A673 (cell line): ENCODE measurements around the gene STKLD1. TPM values are rescaled to one million over a fixed set of nuclear protein-coding genes. Genes with fewer than 3 reads are reported as not detected.

ENCODE experiments used
- BruUV-seq: library from RNA; stranded (reverse); fragments of 400-500 nt; replicated peaks from 2 replicates; lab custom pipeline; 2021; lab: Mats Ljungman, UMichigan
- CTCF ChIA-PET: fragments of 300-600 bp; sonication (Branson Sonifier 250); formaldehyde crosslinking; loops from one replicate; lab custom pipeline; 2022; ENCODE audit warnings: antibody characterized with exemption; lab: Charles Lee
- POLR2A ChIA-PET: fragments of 300-600 bp; sonication (Branson Sonifier 250); formaldehyde crosslinking; loops from one replicate; lab custom pipeline; 2022; ENCODE audit warnings: antibody characterized with exemption; ENCODE audit not compliant: low non-redundant PET; lab: Charles Lee
- DNase-seq: peaks from one replicate; pipeline ENCODE4 v3.0.0-alpha.2; 2015; ENCODE audit warnings: low spot score
- H3K27ac ChIP-seq: fragments of 200-600 bp; sonication (generic); 2 replicates; pipeline ENCODE4 v1.5.1; 2016; ENCODE audit warnings: mixed run types, low read depth, mild to moderate bottlenecking, mixed read lengths, antibody characterized with exemption, low read length; ENCODE audit not compliant: poor library complexity, severe bottlenecking
- H3K27me3 ChIP-seq: fragments of 200-600 bp; sonication (generic); replicated peaks from 2 replicates; pipeline ENCODE4 v1.6.1; 2017; ENCODE audit warnings: mixed run types, low read depth, mild to moderate bottlenecking, mixed read lengths, antibody characterized with exemption, low read length; ENCODE audit not compliant: insufficient read depth, poor library complexity
- H3K36me3 ChIP-seq: fragments of 200-600 bp; sonication (generic); 2 replicates; pipeline ENCODE4 v1.6.1; 2016; ENCODE audit warnings: mixed run types, mild to moderate bottlenecking, mixed read lengths, antibody characterized with exemption, low read length; ENCODE audit not compliant: insufficient read depth, poor library complexity, severe bottlenecking
- H3K4me1 ChIP-seq: fragments of 200-600 bp; sonication (generic); 2 replicates; pipeline ENCODE4 v1.6.1; 2017; ENCODE audit warnings: mixed run types, mild to moderate bottlenecking, mixed read lengths, antibody characterized with exemption, low read length; ENCODE audit not compliant: insufficient read depth, poor library complexity, severe bottlenecking
- H3K4me3 ChIP-seq: fragments of 200-600 bp; sonication (generic); 2 replicates; pipeline ENCODE4 v1.5.1; 2016; ENCODE audit warnings: low read depth, mixed run types, mild to moderate bottlenecking, mixed read lengths, low read length; ENCODE audit not compliant: poor library complexity, severe bottlenecking
- H3K9me3 ChIP-seq: fragments of 200-600 bp; sonication (generic); 2 replicates; pipeline ENCODE4 v1.6.1; 2016; ENCODE audit warnings: mixed run types, low read depth, mild to moderate bottlenecking, mixed read lengths, antibody characterized with exemption, low read length; ENCODE audit not compliant: poor library complexity, severe bottlenecking
- CTCF ChIP-seq: fragments of 300-800, 200-600 bp; sonication (generic); conservative IDR thresholded peaks from 2 replicates; pipeline ENCODE4 v1.5.1; 2017; ENCODE audit warnings: low read depth, mild to moderate bottlenecking, antibody characterized with exemption, low read length, moderate library complexity, mixed read lengths
- EZH2 ChIP-seq: fragments of 200-600 bp; sonication (generic); IDR thresholded peaks from 2 replicates; pipeline ENCODE4 v1.6.1; 2017; ENCODE audit warnings: borderline replicate concordance, low read depth, mild to moderate bottlenecking, mixed read lengths, antibody characterized with exemption, low read length; ENCODE audit not compliant: poor library complexity, severe bottlenecking
- intact Hi-C: fragments of 100-400 bp; cut with micrococcal nuclease; formaldehyde crosslinking; loops from one replicate; pipeline ENCODE4 v1.10.0; 2022; ENCODE audit not compliant: unreplicated experiment
- total RNA-seq: library from RNA; stranded (reverse); gene quantifications from 2 replicates; pipeline ENCODE4 v1.2.3, GENCODE V29; 2021

Gene STKLD1
- total RNA-seq, 1 experiment from 2014 or later = 0.52 TPM

DNA sequence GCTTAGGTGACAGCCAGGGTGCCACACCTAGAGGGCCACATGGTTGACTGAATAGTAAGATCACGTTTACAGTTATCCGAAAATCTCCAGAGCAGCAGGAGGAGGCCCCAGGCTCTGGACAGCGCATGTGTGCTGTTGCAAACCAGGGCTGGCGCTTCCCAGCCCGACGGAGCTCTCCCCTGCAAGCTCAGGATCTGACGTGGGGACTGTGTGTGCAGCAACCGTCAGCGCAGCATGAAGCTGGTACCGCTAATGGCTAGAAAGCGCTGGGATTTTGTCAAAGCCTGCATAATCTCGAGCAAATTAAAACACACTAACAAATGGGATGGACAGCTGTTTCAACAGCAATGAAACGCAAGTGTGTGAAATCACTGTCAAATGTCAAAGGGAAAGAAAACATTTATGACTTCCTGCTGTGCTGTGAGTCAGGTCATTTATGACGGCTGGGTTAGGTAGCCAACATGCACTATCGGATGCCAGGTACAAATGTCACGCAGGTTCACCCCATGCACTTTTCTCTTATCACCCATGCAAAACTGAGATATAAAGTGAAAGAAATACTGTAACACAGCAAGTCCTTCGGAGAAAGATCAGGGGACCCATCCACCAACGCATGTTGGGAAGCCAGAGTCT, 7.8 kb upstream of the STKLD1 start:
- no peaks in the 10 kb centered on the region for H3K9me3 ChIP-seq
- POLR2A ChIA-PET = no interaction called here
- no TSS peak for BruUV-seq
- no peaks in the 10 kb centered on the region for H3K27me3 ChIP-seq
- H3K27ac ChIP-seq = no peak overlapping the region
- DNase-seq = peak; percentile 20
- H3K36me3 ChIP-seq = peaks cover 67% of the 10 kb centered on the region
- no peak for TF ChIP-seq CTCF
- TF ChIP-seq EZH2 = no peak
- H3K4me1 ChIP-seq = no peaks in the 10 kb centered on the region
- CTCF ChIA-PET = no interaction called here
- no peak overlapping the region for H3K4me3 ChIP-seq
- intact Hi-C loops = no loop called here

GRCh38 chr9:133369422-133369821, 6.7 kb upstream of the STKLD1 start:
- no peak for DNase-seq
- no TSS peak for BruUV-seq
- Histone ChIP-seq H3K4me3 (no peak overlapping the region), H3K36me3 (peaks cover 66% of the 10 kb centered on the region), H3K4me1 (no peaks in the 10 kb centered on the region), H3K9me3 (no peaks in the 10 kb centered on the region), H3K27ac (no peak overlapping the region), H3K27me3 (no peaks in the 10 kb centered on the region)
- ChIA-PET POLR2A (no interaction called here), CTCF (no interaction called here)
- TF ChIP-seq CTCF (no peak), EZH2 (no peak)
- intact Hi-C loops = no loop called here

- intact Hi-C loops = no loop called here
- Histone ChIP-seq H3K27ac (no peak overlapping the region), H3K9me3 (no peaks in the 10 kb centered on the region), H3K27me3 (no peaks in the 10 kb centered on the region), H3K4me1 (no peaks in the 10 kb centered on the region), H3K4me3 (no peak overlapping the region), H3K36me3 (peaks cover 62% of the 10 kb centered on the region)
- ChIA-PET POLR2A (interaction anchor here (0.6 kb wide), 1 partner anchor 90 kb away, joined by 11 read pairs; the partner anchor contains the start of gene CACFD1), CTCF (no interaction called here)
- TF ChIP-seq EZH2 (no peak), CTCF (no peak)
- DNase-seq = no peak
- BruUV-seq = no TSS peak
Measured at GRCh38 chr9:133369933-133370332, 6.2 kb upstream of the STKLD1 start.
